Neural progenitor cell (in vitro differentiated cells): ENCODE measurements around the gene PAPPA2.
"Not testable (repeated sequence)": the region's sequence is repeated elsewhere in the genome, so short reads cannot be mapped to it uniquely, and the experiment has no call there.

Source experiments
- EZH2 ChIP-seq: fragments of 200-600 bp; sonication (generic); IDR thresholded peaks from 2 replicates; pipeline ENCODE4 v1.6.1; 2017; ENCODE audit warnings: antibody characterized with exemption, mild to moderate bottlenecking, moderate library complexity
- TF ChIP-seq, protein P1 (sequence below): fragments of 200-600 bp; sonication (generic); IDR thresholded peaks from 2 replicates; pipeline ENCODE4 v1.5.1; 2017; ENCODE audit warnings: antibody characterized with exemption, mild to moderate bottlenecking

- not testable (repeated sequence) for TF ChIP-seq EZH2
- TF ChIP-seq, protein P1, sequence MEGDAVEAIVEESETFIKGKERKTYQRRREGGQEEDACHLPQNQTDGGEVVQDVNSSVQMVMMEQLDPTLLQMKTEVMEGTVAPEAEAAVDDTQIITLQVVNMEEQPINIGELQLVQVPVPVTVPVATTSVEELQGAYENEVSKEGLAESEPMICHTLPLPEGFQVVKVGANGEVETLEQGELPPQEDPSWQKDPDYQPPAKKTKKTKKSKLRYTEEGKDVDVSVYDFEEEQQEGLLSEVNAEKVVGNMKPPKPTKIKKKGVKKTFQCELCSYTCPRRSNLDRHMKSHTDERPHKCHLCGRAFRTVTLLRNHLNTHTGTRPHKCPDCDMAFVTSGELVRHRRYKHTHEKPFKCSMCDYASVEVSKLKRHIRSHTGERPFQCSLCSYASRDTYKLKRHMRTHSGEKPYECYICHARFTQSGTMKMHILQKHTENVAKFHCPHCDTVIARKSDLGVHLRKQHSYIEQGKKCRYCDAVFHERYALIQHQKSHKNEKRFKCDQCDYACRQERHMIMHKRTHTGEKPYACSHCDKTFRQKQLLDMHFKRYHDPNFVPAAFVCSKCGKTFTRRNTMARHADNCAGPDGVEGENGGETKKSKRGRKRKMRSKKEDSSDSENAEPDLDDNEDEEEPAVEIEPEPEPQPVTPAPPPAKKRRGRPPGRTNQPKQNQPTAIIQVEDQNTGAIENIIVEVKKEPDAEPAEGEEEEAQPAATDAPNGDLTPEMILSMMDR: not testable (repeated sequence)
Measured at GRCh38 chr1:176419608-176420007, 43.4 kb upstream of the PAPPA2 start.
